ENCODE measurements around the gene PLPPR1. TPM values are rescaled to one million over a fixed set of nuclear protein-coding genes. Genes with fewer than 3 reads are reported as not detected.

The PLPPR1 gene
- total and polyA plus RNA-seq, 2 donors (not counting 1 experiment from before 2014, with no cell fraction given): not detected

GRCh38 chr9:101064206-101064605 lies 35.7 kb downstream of the PLPPR1 start:
- TF ChIP-seq CTCF (conservative IDR thresholded peaks at IDR 0.05 in 1 of 2, IDR thresholded peaks at IDR 0.05 in 1 of 2; ENCODE audit: low read depth in 1 of 2, low read length in 2 of 2) (no peak), EZH2 (IDR thresholded peaks at IDR 0.05; ENCODE audit: low read length, missing control alignments) (no peak)
- no peak overlapping the region for H3K4me2 ChIP-seq (ENCODE audit: extremely low read depth, insufficient read depth, low read length)
- H3K27ac ChIP-seq (ENCODE audit: insufficient read depth, low read length): no peak overlapping the region
- no peaks in the 10 kb centered on the region for H3K9me3 ChIP-seq (ENCODE audit: control insufficient read depth, insufficient read depth, low read depth, low read length)
- H3K79me2 ChIP-seq (ENCODE audit: control insufficient read depth, insufficient read depth, low read length): no peaks in the 10 kb centered on the region
- H3K4me1 ChIP-seq (ENCODE audit: control insufficient read depth, extremely low read depth, insufficient read depth, low read length): no peaks in the 10 kb centered on the region
- no peaks in the 10 kb centered on the region for H3K36me3 ChIP-seq (ENCODE audit: control insufficient read depth, insufficient read depth, low read length)
- no peak overlapping the region for H2AFZ ChIP-seq (ENCODE audit: low read length)
- no peak overlapping the region for H3K9ac ChIP-seq (ENCODE audit: insufficient read depth, low read length)
- DNase-seq (ENCODE audit: low read depth in 2 of 2): no peak
- no peaks in the 10 kb centered on the region for H4K20me1 ChIP-seq (ENCODE audit: control insufficient read depth, extremely low read depth, insufficient read depth, low read length)
- no peak overlapping the region for H3K4me3 ChIP-seq (replicated peaks in 1 of 4; ENCODE audit: control extremely low read depth in 1 of 4, insufficient read depth in 1 of 4, low read depth in 3 of 4, low read length in 4 of 4)
- no peaks in the 10 kb centered on the region for H3K27me3 ChIP-seq (ENCODE audit: control insufficient read depth, insufficient read depth, low read length)

DNA sequence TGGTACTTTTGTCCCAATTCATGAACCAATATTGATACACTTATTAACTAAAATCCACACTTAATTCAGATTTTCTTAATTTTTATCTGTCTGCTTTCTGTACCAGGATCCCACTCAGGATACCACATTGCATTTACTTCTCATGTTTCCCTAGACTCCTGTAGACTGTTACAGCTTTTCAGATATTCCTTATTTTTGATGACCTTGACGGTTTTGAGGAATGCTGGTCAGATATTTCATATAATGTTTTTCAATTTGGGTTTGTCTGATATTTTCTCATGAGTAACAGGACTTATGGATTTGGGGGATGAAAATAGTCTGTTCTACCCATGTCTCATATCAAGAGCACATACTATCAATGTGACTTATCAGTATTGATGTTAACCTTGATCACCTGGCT lies 37.4 kb downstream of the PLPPR1 start:
- Histone ChIP-seq H3K4me1 (ENCODE audit: control insufficient read depth, extremely low read depth, insufficient read depth, low read length) (no peaks in the 10 kb centered on the region), H4K20me1 (ENCODE audit: control insufficient read depth, extremely low read depth, insufficient read depth, low read length) (no peaks in the 10 kb centered on the region), H3K36me3 (ENCODE audit: control insufficient read depth, insufficient read depth, low read length) (no peaks in the 10 kb centered on the region), H3K4me3 (replicated peaks in 1 of 4; ENCODE audit: control extremely low read depth in 1 of 4, insufficient read depth in 1 of 4, low read depth in 3 of 4, low read length in 4 of 4) (no peak overlapping the region), H3K27ac (ENCODE audit: insufficient read depth, low read length) (no peak overlapping the region), H3K79me2 (ENCODE audit: control insufficient read depth, insufficient read depth, low read length) (no peaks in the 10 kb centered on the region), H3K9me3 (ENCODE audit: control insufficient read depth, insufficient read depth, low read depth, low read length) (no peaks in the 10 kb centered on the region), H3K27me3 (ENCODE audit: control insufficient read depth, insufficient read depth, low read length) (no peaks in the 10 kb centered on the region), H3K4me2 (ENCODE audit: extremely low read depth, insufficient read depth, low read length) (no peak overlapping the region), H2AFZ (ENCODE audit: low read length) (no peak overlapping the region), H3K9ac (ENCODE audit: insufficient read depth, low read length) (no peak overlapping the region)
- TF ChIP-seq EZH2 (IDR thresholded peaks at IDR 0.05; ENCODE audit: low read length, missing control alignments) (no peak), CTCF (conservative IDR thresholded peaks at IDR 0.05 in 1 of 2, IDR thresholded peaks at IDR 0.05 in 1 of 2; ENCODE audit: low read depth in 1 of 2, low read length in 2 of 2) (no peak)
- DNase-seq (ENCODE audit: low read depth in 2 of 2): no peak

GRCh38 chr9:101068696-101069095 lies 40.2 kb downstream of the PLPPR1 start:
- Histone ChIP-seq H3K9me3 (ENCODE audit: control insufficient read depth, insufficient read depth, low read depth, low read length) (no peaks in the 10 kb centered on the region), H4K20me1 (ENCODE audit: control insufficient read depth, extremely low read depth, insufficient read depth, low read length) (no peaks in the 10 kb centered on the region), H3K36me3 (ENCODE audit: control insufficient read depth, insufficient read depth, low read length) (no peaks in the 10 kb centered on the region), H3K4me2 (ENCODE audit: extremely low read depth, insufficient read depth, low read length) (no peak overlapping the region), H3K4me1 (ENCODE audit: control insufficient read depth, extremely low read depth, insufficient read depth, low read length) (no peaks in the 10 kb centered on the region), H3K4me3 (replicated peaks in 1 of 4; ENCODE audit: control extremely low read depth in 1 of 4, insufficient read depth in 1 of 4, low read depth in 3 of 4, low read length in 4 of 4) (no peak overlapping the region), H2AFZ (ENCODE audit: low read length) (no peak overlapping the region), H3K27me3 (ENCODE audit: control insufficient read depth, insufficient read depth, low read length) (no peaks in the 10 kb centered on the region), H3K27ac (ENCODE audit: insufficient read depth, low read length) (no peak overlapping the region), H3K79me2 (ENCODE audit: control insufficient read depth, insufficient read depth, low read length) (no peaks in the 10 kb centered on the region), H3K9ac (ENCODE audit: insufficient read depth, low read length) (no peak overlapping the region)
- no peak for TF ChIP-seq CTCF (conservative IDR thresholded peaks at IDR 0.05 in 1 of 2, IDR thresholded peaks at IDR 0.05 in 1 of 2; ENCODE audit: low read depth in 1 of 2, low read length in 2 of 2)
- TF ChIP-seq EZH2 (IDR thresholded peaks at IDR 0.05; ENCODE audit: low read length, missing control alignments): no peak
- DNase-seq (ENCODE audit: low read depth in 2 of 2): no peak
